ENCODE data around the gene APBA1. TPM values are rescaled to one million over a fixed set of nuclear protein-coding genes. Genes with fewer than 3 reads are reported as not detected.

The APBA1 gene
- total and polyA plus RNA-seq, 10 donors: 0.41 to 28.2 (median 13.8) TPM

GRCh38 chr9:69400470-69400869 is 271.7 kb downstream of the APBA1 start:
- intact Hi-C loops (cut with DNase I; ENCODE audit: low total_unique reads): no loop called here

DNA sequence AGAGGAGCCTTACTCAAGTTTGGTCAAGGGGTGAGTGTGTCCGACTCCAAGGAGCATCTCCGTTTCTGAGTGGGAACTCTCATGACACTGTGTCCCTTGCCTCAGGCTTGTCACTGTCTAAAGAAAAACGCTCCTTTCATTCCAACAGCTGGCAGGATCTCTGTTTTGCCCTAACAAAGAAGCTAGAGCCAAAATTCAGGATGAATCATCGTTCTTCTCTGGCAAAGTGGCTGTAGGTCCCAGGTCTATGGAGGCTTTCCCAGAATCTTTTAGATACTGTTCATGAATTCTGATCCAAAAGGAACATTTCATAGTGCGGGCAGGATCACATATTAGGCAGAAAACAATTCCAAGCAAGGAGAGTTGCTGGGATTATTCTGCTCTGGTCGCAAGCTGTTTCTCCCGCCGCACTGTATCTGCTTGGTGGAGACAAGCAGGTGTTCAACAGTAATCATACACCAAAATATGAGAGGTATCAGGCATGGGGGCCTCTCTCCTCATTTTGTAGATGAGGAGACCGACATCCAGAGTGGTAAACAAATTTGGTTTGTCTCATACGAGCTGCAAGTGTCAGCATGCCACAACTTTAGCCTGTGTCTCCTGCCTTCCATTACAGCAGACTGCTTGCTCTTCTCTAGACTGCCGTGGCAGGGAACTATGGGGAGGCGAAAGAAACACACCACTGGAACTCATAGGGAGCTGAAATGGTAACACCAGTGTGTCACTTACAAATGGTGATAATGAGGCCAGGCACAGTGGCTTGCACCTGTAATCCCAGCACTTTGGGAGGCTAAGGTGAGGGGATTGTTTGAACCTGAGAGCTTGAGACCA is 274.6 kb downstream of the APBA1 start:
- Histone ChIP-seq H3K9me3 (no peaks in the 10 kb centered on the region), H3K4me1 (no peaks in the 10 kb centered on the region), H3K4me3 (no peak overlapping the region), H3K36me3 (no peaks in the 10 kb centered on the region), H3K27ac (no peak overlapping the region), H3K27me3 (replicated peaks in 1 of 7) (no peaks in the 10 kb centered on the region)
- WGBS, 5 donors: 70 to 88% (median 76%) methylated on average over 12 of the region's 12 CpGs
- intact Hi-C loops (cut with DNase I; ENCODE audit: low total_unique reads): no loop called here
- no peak for DNase-seq
- TF ChIP-seq CTCF (IDR thresholded peaks at IDR 0.05 in 8 of 11, conservative IDR thresholded peaks at IDR 0.05 in 3 of 11) (no peak), POLR2A (IDR thresholded peaks at IDR 0.05) (no peak), POLR2AphosphoS5 (IDR thresholded peaks at IDR 0.05) (no peak)

More at GRCh38 chr9:69400470-69400869, 271.7 kb downstream of the APBA1 start:
- Histone ChIP-seq H3K27me3 (replicated peaks in 1 of 7) (no peaks in the 10 kb centered on the region), H3K9me3 (no peaks in the 10 kb centered on the region), H3K36me3 (no peaks in the 10 kb centered on the region), H3K4me1 (no peaks in the 10 kb centered on the region), H3K4me3 (no peak overlapping the region), H3K27ac (no peak overlapping the region)
- no peak for DNase-seq
- no peak for TF ChIP-seq POLR2A (IDR thresholded peaks at IDR 0.05)
- TF ChIP-seq POLR2AphosphoS5 (IDR thresholded peaks at IDR 0.05): no peak
- no peak for TF ChIP-seq CTCF (IDR thresholded peaks at IDR 0.05 in 8 of 11, conservative IDR thresholded peaks at IDR 0.05 in 3 of 11)
- WGBS, 5 donors: 67 to 92% (median 75%) methylated on average over 1 of the region's 1 CpG

- TF ChIP-seq CTCF (IDR thresholded peaks at IDR 0.05 in 8 of 11, conservative IDR thresholded peaks at IDR 0.05 in 3 of 11): no peak
- no peak for TF ChIP-seq POLR2A (IDR thresholded peaks at IDR 0.05)
- TF ChIP-seq POLR2AphosphoS5 (IDR thresholded peaks at IDR 0.05): no peak
- H3K9me3 ChIP-seq: no peaks in the 10 kb centered on the region
- no peaks in the 10 kb centered on the region for H3K36me3 ChIP-seq
- no peaks in the 10 kb centered on the region for H3K27me3 ChIP-seq (replicated peaks in 1 of 7)
- WGBS, 5 donors: 83 to 95% (median 87%) methylated on average over 2 of the region's 2 CpGs
- H3K27ac ChIP-seq: no peak overlapping the region
- H3K4me1 ChIP-seq: no peaks in the 10 kb centered on the region
- DNase-seq: no peak
- intact Hi-C loops (cut with DNase I; ENCODE audit: low total_unique reads): no loop called here
- no peak overlapping the region for H3K4me3 ChIP-seq
These were observed 275.4 kb downstream of the APBA1 start for GRCh38 chr9:69396759-69397158.

DNA sequence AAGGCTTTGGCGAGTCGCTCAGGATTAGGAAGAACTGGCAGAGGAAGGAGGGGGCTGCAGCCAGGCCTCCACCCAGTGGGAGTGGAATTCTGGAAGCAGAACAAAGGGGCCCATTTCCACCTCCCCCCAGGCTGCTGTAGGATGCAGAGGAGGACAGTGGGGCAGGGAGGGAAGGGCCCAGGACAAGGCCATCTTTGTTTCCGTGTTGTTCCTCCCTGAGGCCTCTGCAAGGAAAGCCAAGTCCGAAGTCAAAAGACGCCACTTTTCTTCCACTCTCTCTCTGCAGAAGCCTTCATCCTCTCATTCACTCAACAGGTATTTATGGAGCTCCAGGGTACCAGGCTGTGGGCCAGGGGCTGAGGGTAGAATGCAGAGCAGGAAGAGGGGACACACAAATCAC is 276.5 kb downstream of the APBA1 start:
- H3K27me3 ChIP-seq (replicated peaks in 1 of 7): no peaks in the 10 kb centered on the region
- WGBS, 5 donors: 84 to 93% (median 89%) methylated on average over 5 of the region's 5 CpGs
- no peak overlapping the region for H3K4me3 ChIP-seq
- H3K27ac ChIP-seq: no peak overlapping the region
- no peaks in the 10 kb centered on the region for H3K36me3 ChIP-seq
- H3K4me1 ChIP-seq: no peaks in the 10 kb centered on the region
- intact Hi-C loops (cut with DNase I; ENCODE audit: low total_unique reads): no loop called here
- H3K9me3 ChIP-seq: no peaks in the 10 kb centered on the region
- DNase-seq: no peak
- TF ChIP-seq POLR2AphosphoS5 (IDR thresholded peaks at IDR 0.05): no peak
- TF ChIP-seq CTCF (IDR thresholded peaks at IDR 0.05 in 8 of 11, conservative IDR thresholded peaks at IDR 0.05 in 3 of 11): no peak
- TF ChIP-seq POLR2A (IDR thresholded peaks at IDR 0.05): no peak

Measured in spleen (tissue), 11 donors.